Measurements from ENCODE around the gene SNURF.
A peak's percentile ranks its signal among the peaks of the same experiment; 100 is the strongest.
"Not testable (repeated sequence)": the region's sequence is repeated elsewhere in the genome, so short reads cannot be mapped to it uniquely, and the experiment has no call there.

The SNURF gene, protein sequence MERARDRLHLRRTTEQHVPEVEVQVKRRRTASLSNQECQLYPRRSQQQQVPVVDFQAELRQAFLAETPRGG

DNA sequence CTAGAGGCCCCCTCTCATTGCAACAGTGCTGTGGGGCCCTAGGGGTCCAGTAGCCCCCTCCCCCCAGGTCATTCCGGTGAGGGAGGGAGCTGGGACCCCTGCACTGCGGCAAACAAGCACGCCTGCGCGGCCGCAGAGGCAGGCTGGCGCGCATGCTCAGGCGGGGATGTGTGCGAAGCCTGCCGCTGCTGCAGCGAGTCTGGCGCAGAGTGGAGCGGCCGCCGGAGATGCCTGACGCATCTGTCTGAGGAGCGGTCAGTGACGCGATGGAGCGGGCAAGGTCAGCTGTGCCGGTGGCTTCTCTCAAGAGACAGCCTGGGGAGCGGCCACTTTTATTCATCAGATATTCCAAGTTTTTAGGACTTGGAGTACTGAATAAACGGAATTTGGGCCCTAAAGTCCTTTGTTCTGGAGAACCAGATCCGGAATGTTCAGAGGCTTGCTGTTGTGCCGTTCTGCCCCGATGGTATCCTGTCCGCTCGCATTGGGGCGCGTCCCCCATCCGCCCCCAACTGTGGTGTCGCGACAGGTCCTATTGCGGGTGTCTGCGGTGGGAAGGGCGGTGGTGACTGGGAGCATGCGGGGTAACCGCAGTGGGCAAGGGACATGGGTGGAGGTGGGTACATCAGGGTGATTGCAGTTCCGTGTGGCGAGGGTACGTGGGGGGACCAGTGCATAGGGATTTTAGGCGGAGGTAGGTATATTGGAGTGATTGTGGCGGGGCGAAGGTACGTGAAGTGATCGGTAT, at the start of gene SNURF, which contains the start of gene SNRPN:
Gene SNURF (plus strand): TSS at position 205 of the 748 bp plus-strand sequence. CDS start 62 bp downstream, at position 267.
Gene SNRPN (plus strand): TSS at position 205 of the 748 bp plus-strand sequence. CDS start 19,467 bp downstream, outside the sequence.
- DNase-seq: peak; percentile 79

DNA sequence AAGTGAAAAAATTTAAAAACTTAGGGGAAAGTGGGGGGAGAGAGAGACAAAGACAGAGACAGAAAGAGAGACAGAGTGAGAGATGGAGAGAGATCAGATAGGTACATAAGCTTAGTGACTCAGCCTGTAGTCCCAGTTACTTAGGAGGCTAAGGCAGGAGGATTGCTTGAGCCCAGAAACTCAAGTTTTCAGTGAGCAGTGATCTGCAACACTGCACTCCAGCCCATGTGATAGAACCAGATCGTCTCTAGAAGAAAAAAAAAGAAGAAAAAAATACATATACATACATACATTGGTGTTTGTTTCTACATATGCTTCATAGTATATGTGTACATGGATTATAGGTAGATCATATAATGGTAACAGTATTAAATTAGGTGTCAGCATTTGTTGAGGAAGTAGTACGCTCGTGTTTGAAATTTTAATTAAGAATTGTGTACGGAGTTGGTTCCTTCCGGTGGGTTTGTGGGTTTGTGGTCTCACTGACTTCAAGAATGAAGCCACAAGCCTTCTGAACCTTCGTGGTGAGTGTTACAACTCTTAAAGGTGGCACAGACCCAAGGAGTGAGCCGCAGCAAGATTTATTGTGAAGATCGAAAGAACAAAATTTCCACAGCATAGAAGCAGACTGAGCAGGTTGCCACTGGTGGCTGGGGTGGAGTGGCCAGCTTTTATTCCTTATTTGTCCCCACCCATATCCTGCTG, 38.3 kb upstream of the SNURF start:
- no peak for DNase-seq

DNA sequence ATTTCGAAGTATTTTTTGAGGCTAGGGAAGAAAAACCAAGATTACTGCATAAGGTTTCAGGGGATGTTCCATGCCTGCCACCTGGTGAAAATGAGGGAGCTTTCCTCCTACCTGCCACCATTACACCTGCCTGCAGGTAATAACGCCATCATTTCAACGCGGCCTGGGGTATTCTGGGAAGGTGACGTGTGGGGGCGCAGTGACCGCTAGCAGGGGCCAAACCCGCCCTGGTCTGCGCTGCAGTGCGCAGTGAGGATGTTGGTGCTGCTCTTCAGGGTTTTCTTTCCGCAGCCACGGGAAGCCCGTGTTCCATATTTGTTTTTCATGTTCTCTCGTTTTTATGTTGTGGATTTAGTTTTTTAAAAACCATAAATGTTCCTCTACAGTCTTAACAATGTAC, 37.4 kb upstream of the SNURF start:
- DNase-seq: no peak

DNA sequence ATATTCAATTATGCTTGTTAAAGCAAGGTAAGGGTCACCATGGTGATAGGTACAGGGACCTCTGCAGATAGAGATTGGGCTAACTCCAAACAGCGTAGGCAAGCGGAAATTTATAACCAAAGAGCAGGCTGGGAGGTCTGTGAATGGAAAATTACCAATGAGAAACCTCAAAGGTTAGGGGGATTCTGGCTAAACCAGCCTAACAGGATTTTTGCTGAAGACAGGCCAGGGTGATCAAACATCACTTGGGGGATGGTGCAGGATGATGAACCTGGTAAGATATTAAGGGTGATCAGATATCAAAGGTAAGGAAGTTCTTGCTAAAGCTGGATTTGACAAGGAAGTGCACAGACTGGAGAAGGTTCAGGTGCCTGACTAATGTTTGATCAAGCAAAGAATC, 35.3 kb upstream of the SNURF start:
- DNase-seq: no peak

DNA sequence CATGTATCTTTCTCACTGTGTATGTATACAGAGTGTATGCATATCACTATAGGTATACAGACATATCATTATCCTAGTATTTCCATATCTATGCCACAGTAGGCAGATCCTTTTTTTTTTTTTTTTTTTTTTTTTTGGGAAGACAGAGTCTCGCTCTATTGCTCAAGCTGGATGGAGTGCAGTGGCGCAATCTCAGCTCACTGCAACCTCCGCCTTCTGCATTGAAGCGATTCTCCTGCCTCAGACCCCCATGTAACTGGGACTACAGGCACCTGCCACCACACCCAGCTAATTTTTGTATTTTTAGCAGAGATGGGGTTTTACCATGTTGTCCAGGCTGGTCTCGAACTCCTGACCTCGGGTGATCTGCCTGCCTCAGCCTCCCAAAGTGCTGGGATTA, 32.0 kb upstream of the SNURF start:
- not testable (repeated sequence) for DNase-seq

DNA sequence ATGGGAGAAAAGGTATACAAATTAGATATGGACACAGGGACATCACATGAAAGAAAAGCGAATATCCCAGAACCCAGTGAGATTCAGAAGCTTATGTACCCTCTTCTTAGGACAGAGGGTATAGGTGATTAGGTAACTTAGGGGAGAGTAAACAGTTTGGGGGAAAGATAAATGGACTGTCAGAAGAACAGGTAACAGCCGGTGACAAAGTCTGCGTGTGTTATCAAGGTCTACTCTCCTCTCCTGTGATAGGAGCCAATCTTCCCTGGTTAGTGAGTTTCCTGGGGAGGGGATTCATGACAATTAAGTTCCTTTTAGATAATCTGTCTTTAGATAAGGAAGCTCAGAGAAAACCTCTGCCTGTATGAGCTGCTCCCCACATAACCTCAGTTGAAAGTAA, 30.6 kb upstream of the SNURF start:
- no peak for DNase-seq

DNA sequence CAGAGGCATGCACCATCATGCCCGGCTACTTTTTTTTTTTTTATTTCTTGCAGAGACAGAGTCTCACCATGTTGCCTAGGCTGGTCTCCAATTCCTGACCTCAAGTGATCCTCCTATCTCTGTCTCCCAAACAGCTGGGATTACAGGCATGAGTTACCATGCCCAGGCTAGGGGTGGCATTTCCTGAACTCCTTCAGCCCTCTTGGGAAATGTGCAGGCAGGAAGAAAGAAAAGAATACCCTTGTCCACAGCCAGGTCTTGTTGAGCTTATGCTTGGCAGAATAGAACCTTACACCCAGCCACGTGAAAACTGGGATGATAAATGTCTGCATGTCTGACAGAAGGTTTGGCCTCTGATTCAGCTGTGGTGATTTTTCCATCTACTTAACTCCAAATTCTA, 30.2 kb upstream of the SNURF start:
- DNase-seq: no peak

DNA sequence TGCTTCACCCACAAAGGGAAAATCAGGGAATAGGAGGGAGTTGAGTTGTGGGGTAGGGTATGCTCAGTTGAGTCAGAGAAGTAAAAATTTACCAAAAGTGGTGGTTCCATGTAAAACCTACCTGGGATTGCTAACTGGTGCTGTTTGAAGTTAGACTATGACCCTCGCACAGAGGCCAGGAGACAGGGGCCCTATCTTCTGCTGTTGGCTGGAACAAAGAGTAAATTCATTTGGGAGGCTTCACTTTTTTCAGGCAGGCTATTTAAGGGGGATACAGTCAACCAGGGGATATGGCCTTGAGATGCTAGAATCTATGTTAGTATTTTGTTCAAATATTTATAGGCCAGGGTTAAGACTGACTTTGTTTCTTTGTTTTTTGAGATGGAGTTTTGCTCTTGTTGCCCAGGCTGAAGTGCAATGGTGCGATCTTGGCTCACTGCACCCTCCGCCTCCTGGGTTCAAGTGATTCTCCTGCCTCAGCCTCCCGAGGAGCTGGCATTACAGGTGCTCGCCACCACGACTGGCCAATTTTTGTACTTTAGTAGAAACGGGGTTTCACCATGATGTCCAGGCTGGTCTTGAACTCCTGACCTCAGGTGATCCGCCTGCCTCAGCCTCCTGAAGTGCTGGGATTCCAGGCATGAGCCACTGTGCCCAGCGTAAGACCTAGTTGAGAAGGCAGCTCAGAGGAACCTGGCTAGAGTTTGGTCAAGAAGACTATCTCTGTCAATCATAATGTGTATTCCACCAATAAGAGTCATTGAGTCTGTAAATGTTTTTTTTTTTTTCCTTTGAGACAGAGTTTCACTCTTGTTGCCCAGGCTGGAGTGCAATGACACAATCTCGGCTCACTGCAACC, 22.7 kb upstream of the SNURF start:
- DNase-seq: not testable (repeated sequence)

DNA sequence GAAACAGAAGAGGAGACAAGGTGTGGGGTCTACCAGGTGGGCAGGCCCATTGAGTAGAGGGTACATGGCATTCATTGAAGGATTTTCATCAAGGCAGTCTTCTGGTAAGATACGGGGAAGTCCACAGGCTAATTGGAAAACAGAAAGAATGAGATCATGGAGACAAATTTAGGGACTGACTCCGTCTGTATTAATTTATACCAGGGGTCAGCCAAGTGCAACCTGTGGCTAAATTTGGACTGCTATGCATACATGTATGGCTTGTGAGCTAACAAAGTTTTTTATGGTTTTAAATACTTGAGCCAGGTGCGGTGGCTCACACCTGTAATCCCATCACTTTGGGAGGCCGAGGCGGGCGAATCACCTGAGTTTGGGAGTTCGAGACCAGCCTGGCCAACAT, 21.1 kb upstream of the SNURF start:
- no peak for DNase-seq

DNA sequence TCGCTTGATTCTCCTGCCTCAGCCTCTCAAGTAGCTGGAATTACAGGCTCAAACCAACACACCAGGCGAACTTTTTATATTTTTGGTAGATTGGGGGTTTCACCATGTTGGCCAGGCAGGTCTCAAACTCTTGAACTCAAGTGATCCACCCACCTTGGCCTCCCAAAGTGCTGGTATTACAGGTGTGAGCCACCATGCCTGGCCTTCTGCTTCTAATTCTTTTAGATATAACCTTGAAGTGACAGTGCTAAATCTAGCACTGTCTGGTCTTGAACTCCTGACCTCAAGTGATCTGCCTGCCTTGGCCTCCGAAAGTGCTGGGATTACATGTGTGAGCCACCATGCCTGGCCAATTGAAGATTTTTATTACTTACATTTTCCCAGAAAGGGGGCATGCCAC, 16.6 kb upstream of the SNURF start:
- DNase-seq: not testable (repeated sequence)

DNA sequence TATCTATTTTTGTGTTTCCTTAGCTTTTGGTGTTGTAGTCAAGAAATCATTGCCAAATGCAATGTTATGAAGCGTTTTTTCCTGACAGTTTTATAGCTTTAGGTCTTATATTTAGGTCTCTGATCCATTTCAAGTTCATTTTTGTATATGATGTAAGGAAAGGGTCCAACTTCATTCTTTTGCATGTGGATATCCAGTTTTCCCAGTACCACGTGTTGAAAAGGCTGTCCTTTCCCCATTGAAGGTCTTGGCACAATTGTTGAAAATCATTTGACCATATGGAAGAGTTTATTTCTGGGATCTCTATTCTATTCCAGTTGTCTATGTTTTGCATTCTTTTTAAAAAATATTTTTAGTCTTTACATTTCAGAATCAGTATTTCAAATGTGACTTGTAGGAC, 14.6 kb upstream of the SNURF start:
- DNase-seq: no peak

DNA sequence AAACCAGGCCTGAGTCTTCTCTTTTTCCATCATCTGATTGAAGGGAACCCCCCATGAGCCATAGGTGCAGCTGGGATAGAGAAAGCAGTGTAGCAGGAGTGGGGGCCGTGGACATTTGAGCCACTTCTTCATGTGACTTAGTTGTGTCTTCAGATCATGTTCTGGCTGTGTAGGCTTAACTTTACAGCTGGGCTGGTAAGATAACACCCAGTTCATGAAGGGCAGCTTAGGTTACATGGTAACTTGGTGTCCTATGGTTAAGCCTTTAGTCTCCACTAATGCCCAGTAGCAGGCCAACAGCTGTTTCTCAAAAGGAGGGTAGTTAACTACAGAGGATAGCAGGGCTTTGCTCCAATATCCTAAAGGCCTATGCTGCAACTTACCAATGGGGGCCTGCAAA, 11.4 kb upstream of the SNURF start:
- DNase-seq: peak; percentile 18

DNA sequence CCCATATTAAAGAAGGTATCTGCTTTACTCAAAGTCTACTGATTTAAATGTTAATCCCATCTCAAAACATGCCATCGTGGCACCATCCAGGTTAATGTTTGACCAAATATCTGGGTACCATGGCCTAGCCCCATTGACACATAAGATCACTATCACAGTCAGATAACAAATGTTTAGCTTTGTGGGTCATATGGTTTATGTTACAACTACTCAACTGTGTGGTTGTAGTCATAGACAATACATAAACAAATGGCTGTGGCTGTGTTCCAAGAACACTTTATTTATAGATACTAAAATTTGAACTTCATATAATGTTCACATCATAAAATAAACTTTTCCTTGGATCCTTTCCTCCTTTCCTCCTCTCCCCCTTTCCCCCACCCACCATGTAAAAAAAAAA, 9.8 kb upstream of the SNURF start:
- no peak for DNase-seq

DNA sequence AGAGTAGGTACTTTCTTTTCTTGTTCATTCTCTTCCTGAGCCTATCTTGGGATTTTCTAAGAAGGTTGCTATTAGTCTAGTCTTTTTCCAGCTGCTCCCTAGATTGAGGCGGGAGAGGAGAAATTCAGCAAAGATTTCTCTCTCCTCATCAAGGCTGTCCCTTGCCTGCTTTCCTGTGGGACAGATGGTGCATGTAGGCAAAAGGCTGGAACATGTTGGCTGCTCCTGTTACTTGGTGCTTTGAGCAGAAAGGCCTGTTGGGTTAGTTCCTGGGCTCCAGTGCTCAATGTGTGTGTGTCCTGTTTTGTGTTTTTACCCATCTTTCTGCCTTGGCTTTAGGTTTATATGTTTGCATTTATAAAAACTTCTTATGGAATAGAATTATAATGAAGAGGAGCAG, 9.1 kb upstream of the SNURF start:
- DNase-seq: no peak

DNA sequence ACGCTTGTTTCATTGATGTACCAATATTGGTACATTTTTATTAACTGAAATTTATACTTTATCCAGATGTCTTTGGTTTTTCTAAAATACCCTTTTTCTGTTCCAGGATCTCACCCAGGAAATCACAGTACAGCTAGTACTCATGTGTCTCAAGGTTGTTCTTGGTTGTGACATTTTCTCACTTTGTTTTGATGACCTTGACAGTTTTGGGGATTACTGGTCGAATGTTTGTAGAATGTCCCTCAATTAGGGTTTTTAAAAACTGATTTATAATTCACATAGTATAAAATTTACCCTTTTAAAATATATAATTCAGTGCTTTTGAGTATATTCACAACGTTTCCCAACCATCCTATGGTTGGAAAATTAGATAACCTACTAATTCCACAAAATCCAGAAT, 6.3 kb upstream of the SNURF start:
- DNase-seq: no peak

DNA sequence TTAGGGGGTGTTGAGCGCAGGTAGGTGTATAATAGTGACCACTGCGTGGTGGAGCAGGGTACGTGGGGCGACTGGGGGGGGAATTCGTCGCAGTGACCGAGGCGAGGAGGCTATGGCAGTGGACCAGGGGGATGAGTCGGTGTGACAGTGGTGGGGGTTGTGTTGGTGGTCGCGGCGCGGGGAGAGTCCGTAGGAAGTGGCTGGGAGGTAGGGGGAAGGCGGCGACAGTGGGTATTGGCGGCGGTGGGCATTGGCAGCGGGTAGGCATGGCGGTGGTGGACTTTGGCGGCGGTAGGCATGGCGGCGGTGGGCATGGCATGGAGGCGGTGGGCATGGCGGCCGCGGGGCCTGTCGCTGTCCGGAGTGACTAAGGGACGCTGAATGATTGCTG, 739 bp downstream of the SNURF start:
- peak; percentile 21 for DNase-seq

DNA sequence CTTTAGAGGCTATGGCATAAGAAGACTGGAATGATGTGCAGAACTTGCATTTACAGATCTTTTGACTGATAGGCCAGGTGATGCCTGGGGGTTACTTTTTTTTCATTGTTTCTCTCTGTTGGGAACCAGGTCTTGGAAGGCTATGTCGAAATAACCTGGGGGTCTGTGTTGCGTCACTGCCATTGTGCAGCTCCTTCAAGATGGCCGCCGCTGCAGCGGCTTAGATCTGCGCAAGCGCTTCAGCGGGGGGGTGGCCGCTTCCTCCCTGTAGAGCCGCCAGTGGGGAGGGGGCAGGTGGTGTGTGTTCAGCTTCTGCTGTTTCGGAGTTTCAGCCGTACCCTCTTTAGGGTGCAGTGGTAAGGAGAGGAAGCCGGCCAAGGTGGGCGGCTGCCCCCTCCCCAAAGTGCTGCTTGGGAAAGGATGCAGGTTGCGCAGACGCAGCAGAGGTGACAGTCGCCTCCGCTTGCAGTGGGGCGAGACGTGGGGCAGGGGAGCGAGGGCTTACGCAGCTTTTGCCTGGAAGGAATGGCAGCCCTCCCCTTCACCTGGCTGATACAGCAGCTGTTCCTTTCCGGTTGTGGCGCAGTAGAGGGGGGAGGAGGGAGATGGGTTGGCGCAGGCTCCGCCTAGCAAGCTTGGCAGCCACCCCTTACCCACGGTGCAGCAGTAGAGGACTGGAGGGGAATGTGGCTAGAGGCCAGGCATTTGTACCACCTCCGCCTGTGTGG, 1.5 kb downstream of the SNURF start:
- peak; percentile 84 for DNase-seq

DNA sequence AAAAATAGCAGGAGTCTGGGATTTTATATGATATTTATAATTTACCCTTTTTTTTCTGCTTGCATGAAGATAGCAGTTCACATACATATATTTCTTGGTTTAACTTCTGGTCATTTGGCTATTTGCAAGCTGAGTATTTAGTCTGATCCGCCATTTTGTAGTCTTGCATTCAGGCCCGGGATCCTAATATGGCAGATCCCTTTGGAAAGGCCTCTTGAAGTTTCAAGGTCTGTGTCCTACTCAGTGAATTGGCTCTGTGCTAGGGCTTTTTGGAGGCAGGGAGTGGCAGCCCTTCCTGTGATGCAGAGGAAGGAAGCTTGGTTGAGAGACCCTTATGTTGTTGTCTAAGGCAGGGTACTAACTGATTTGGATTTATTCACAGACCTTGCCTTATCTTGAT, 2.9 kb downstream of the SNURF start:
- DNase-seq: no peak

DNA sequence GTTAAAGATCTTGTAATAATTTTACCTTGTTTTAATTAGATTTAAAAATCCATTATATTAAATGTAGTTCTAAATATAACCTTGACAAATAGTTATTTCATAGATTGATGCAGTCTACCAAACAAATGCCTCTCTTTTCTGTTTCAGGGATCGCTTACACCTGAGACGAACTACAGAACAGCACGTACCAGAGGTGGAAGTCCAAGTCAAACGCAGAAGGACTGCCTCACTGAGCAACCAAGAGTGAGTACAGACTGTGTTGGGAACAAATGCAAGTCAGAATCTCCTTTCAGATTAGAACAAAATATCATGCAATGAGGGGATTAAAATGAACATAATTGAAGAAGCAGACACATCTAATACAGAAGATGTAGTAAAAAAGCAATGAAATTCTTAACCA, 7.2 kb downstream of the SNURF start:
- DNase-seq: no peak

DNA sequence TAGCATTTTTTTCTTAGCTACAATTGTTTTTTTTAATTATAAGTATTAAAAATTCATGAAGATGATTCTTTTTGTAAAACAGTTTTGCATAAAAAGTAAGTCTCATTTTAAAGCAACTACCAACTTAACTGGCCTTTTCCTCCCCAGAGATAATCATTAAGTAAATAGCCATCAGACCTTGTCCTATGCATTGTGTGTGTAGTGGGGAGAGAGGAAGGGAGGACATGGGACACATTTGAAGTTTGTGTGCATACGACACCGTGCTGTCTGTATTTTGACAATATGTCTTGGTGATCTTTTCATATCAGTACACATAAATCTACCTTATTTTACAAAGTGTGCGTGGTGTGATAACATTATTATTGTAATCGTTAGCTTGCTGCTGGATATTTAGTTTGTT, 8.1 kb downstream of the SNURF start:
- DNase-seq: no peak

DNA sequence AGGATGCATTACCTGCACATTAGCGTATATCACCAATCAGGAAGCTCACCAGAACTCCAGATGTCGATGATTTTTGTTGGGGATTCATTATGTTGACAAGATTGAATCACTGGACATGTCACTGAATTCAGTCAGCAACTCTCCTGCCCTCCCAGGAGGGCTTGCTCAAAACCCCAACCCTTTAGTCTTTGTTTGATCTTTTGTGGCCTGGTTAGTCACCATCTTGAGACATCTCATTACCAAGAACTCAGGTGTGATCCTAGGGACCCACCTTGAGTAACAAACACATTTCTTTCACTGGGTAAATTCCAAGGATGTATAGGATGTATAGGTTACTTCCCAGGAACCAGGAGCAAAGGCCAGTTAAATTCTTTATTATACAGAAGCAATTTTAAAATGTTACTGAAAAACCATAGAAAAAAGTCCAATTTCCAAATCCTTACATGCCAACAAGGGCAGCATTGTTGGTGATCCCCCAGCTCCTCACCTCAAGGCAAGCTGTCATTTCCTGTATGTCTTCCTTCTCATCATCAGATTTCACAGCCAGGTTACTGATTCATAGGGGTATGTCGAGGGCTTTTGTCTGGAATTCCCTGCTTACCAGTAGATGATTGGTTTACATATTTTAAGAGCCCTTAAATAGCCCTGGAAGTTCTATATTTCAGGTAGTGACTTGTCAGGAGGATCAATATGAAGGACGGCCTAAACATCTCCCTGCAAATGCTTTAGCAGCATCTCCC, 11.7 kb downstream of the SNURF start:
- no peak for DNase-seq

DNA sequence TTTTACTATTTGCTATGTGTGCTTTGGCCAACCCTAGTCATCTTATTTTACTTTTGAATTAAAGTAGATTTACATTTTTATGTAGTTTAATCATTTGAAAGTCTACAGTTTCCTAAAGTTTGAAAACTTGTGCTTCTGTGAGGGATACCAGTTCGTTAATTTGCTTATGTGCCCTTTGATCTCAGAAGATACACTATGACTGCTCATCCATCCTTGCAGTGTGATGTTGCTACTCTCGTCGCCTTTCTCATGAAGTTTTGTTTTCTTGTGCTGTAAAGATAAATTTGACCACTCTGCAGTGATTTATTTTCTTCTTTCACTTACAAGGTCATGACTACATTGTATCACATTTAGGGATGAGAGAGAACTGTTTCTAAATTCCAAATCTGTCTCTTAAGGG, 16.3 kb downstream of the SNURF start:
- DNase-seq: no peak

All from right hindlimb (tissue), 1 donor.